IMR-90 (cell line): ENCODE results near the gene ZBTB38. TPM values are rescaled to one million over a fixed set of nuclear protein-coding genes. Genes with fewer than 3 reads are reported as not detected.
A peak's percentile ranks its signal among the peaks of the same experiment; 100 is the strongest.

Experiments used
- ATAC-seq: fragments of 200-7000 bp; cut with Tn5 transposase; 2 replicates; pipeline ENCODE4 v1.9.1; 2020; ENCODE audit warnings: low read depth, mild to moderate bottlenecking, moderate library complexity
- BruUV-seq: library from RNA; stranded (reverse); fragments of 400-500 nt; replicated peaks from 2 replicates; lab custom pipeline; 2021; lab: Mats Ljungman, UMichigan
- CTCF ChIA-PET: fragments of 300-600 bp; formaldehyde crosslinking; extraction: SDS; loops from one replicate; lab custom pipeline; 2021; ENCODE audit warnings: antibody characterized with exemption; lab: Yijun Ruan, JAX
- POLR2A ChIA-PET: fragments of 300-600 bp; sonication (Branson Sonifier 250); formaldehyde crosslinking; loops from one replicate; lab custom pipeline; 2022; ENCODE audit warnings: antibody characterized with exemption; ENCODE audit not compliant: unreplicated experiment; lab: Charles Lee
- DNase-seq: peaks from one replicate; pipeline ENCODE4 v3.0.0; 2013
- H2AFZ ChIP-seq: replicated peaks from 2 replicates; pipeline ENCODE3; 2013; ENCODE audit warnings: low read length, mild to moderate bottlenecking; ENCODE audit not compliant: poor library complexity
- H2AK5ac ChIP-seq: 2 replicates; pipeline ENCODE4 v1.6.1; 2013; ENCODE audit warnings: low read depth, low read length, inconsistent platforms
- H2AK9ac ChIP-seq: replicated peaks from 2 replicates; pipeline ENCODE3; 2013; ENCODE audit warnings: mild to moderate bottlenecking, low read depth, low read length, moderate library complexity; ENCODE audit not compliant: poor library complexity
- H2BK120ac ChIP-seq: 2 replicates; pipeline ENCODE4 v1.6.1; 2013; ENCODE audit warnings: low read depth, low read length, inconsistent platforms
- H2BK15ac ChIP-seq: 3 replicates; pipeline ENCODE4 v1.6.1; 2013; ENCODE audit warnings: low read depth, low read length, inconsistent platforms
- H2BK20ac ChIP-seq: 2 replicates; pipeline ENCODE4 v1.6.1; 2013; ENCODE audit warnings: low read depth, mild to moderate bottlenecking, inconsistent platforms, low read length, moderate library complexity
- H2BK5ac ChIP-seq: 2 replicates; pipeline ENCODE4 v1.6.1; 2013; ENCODE audit warnings: mild to moderate bottlenecking, low read depth, low read length, inconsistent platforms; ENCODE audit not compliant: poor library complexity, severe bottlenecking
- H3K14ac ChIP-seq: replicated peaks from 2 replicates; pipeline ENCODE4 v1.6.1; 2013; ENCODE audit warnings: low read depth, low read length, inconsistent platforms
- H3K18ac ChIP-seq: 2 replicates; pipeline ENCODE4 v1.6.1; 2013; ENCODE audit warnings: low read depth, low read length, control low read depth
- H3K23ac ChIP-seq: 2 replicates; pipeline ENCODE4 v1.6.1; 2013; ENCODE audit warnings: low read depth, low read length, inconsistent platforms
- H3K27ac ChIP-seq: 2 replicates; pipeline ENCODE4 v1.5.1; 2013; ENCODE audit warnings: mild to moderate bottlenecking, control low read depth, low read length; ENCODE audit not compliant: insufficient read depth
- H3K27me3 ChIP-seq: 2 replicates; pipeline ENCODE4 v1.6.1; 2013; ENCODE audit warnings: low read length; ENCODE audit not compliant: control insufficient read depth, insufficient read depth
- H3K36me3 ChIP-seq: 2 replicates; pipeline ENCODE4 v1.6.1; 2013; ENCODE audit warnings: low read length, mixed read lengths; ENCODE audit not compliant: control insufficient read depth, insufficient read depth
- H3K4ac ChIP-seq: 2 replicates; pipeline ENCODE4 v1.6.1; 2013; ENCODE audit warnings: low read depth, low read length, inconsistent platforms
- H3K4me1 ChIP-seq: 2 replicates; pipeline ENCODE4 v1.6.1; 2013; ENCODE audit warnings: low read length, mixed read lengths; ENCODE audit not compliant: control insufficient read depth, insufficient read depth
- H3K4me2 ChIP-seq: 2 replicates; pipeline ENCODE4 v1.6.1; 2013; ENCODE audit warnings: low read depth, mild to moderate bottlenecking, control low read depth, low read length, moderate library complexity
- H3K4me3 ChIP-seq: 2 replicates; pipeline ENCODE4 v1.5.1; 2013; ENCODE audit warnings: low read depth, mild to moderate bottlenecking, control low read depth, low read length, moderate library complexity; ENCODE audit not compliant: insufficient read depth
- H3K56ac ChIP-seq: 2 replicates; pipeline ENCODE4 v1.6.1; 2013; ENCODE audit warnings: low read length, inconsistent platforms; ENCODE audit not compliant: insufficient read depth; ENCODE audit errors: extremely low read depth
- H3K79me1 ChIP-seq, 2 experiments: 2 replicates each; pipeline ENCODE4 v1.6.1; 2013; ENCODE audit warnings: low read length in 2 of 2, inconsistent platforms in 1 of 2, low read depth in 1 of 2
- H3K9ac ChIP-seq: 2 replicates; pipeline ENCODE4 v1.6.1; 2013; ENCODE audit warnings: low read depth, low read length, control low read depth
- H3K9me1 ChIP-seq: 2 replicates; pipeline ENCODE4 v1.6.1; 2013; ENCODE audit warnings: low read length, inconsistent platforms; ENCODE audit not compliant: insufficient read depth
- H3K9me3 ChIP-seq: 2 replicates; pipeline ENCODE4 v1.6.1; 2013; ENCODE audit warnings: low read length; ENCODE audit not compliant: control insufficient read depth, insufficient read depth
- H4K20me1 ChIP-seq: 2 replicates; pipeline ENCODE4 v1.6.1; 2013; ENCODE audit warnings: low read length, inconsistent platforms; ENCODE audit not compliant: insufficient read depth
- H4K5ac ChIP-seq: 2 replicates; pipeline ENCODE4 v1.6.1; 2013; ENCODE audit warnings: mild to moderate bottlenecking, low read depth, low read length, control low read depth
- H4K8ac ChIP-seq, 2 experiments: 2 replicates each; pipeline ENCODE4 v1.6.1; 2013; ENCODE audit warnings: low read depth in 2 of 2, low read length in 2 of 2, control low read depth in 1 of 2, inconsistent platforms in 1 of 2
- H4K91ac ChIP-seq: 2 replicates; pipeline ENCODE4 v1.6.1; 2013; ENCODE audit warnings: low read depth, low read length, inconsistent platforms; ENCODE audit not compliant: insufficient read depth
- BHLHE40 ChIP-seq: fragments of 150-350 bp; IDR thresholded peaks from 2 replicates; pipeline ENCODE4 v1.6.1; 2016; ENCODE audit warnings: mild to moderate bottlenecking, low read depth, low read length
- CEBPB ChIP-seq: IDR thresholded peaks from 2 replicates; pipeline ENCODE4 v1.6.1; 2012; ENCODE audit warnings: low read depth, low read length, improper control_type of control experiment
- CHD1 ChIP-seq: IDR thresholded peaks from 2 replicates; pipeline ENCODE4 v1.6.1; 2012; ENCODE audit warnings: low read depth, low read length, improper control_type of control experiment
- ELK1 ChIP-seq: fragments of 150-350 bp; IDR thresholded peaks from 2 replicates; pipeline ENCODE4 v1.6.1; 2016; ENCODE audit warnings: low read depth, mild to moderate bottlenecking, low read length, moderate library complexity, borderline replicate concordance
- FOS ChIP-seq: fragments of 150-350 bp; IDR thresholded peaks from 2 replicates; pipeline ENCODE4 v1.6.1; 2016; ENCODE audit warnings: low read depth, low read length
- MAFK ChIP-seq: IDR thresholded peaks from 2 replicates; pipeline ENCODE4 v1.6.1; 2012; ENCODE audit warnings: low read depth, low read length, improper control_type of control experiment
- MAZ ChIP-seq: IDR thresholded peaks from 2 replicates; pipeline ENCODE4 v1.6.1; 2012; ENCODE audit warnings: low read depth, mild to moderate bottlenecking, low read length, improper control_type of control experiment, moderate library complexity, borderline replicate concordance
- MXI1 ChIP-seq: IDR thresholded peaks from 2 replicates; pipeline ENCODE4 v1.6.1; 2012; ENCODE audit warnings: low read depth, mild to moderate bottlenecking, low read length, moderate library complexity, borderline replicate concordance
- NFE2L2 ChIP-seq: fragments of 150-350 bp; IDR thresholded peaks from 2 replicates; pipeline ENCODE4 v1.6.1; 2016; ENCODE audit warnings: low read depth, mild to moderate bottlenecking, low read length
- POLR2A ChIP-seq: IDR thresholded peaks from 2 replicates; pipeline ENCODE4 v1.6.1; 2012; ENCODE audit warnings: mild to moderate bottlenecking, low read depth, low read length
- RAD21 ChIP-seq: IDR thresholded peaks from 2 replicates; pipeline ENCODE4 v1.6.1; 2012; ENCODE audit warnings: low read length, improper control_type of control experiment
- RCOR1 ChIP-seq: IDR thresholded peaks from 2 replicates; pipeline ENCODE4 v1.6.1; 2012; ENCODE audit warnings: mild to moderate bottlenecking, low read length, improper control_type of control experiment; ENCODE audit not compliant: insufficient replicate concordance
- RFX5 ChIP-seq: IDR thresholded peaks from 2 replicates; pipeline ENCODE4 v1.8.0; 2012; ENCODE audit warnings: low read depth, mild to moderate bottlenecking, low read length, moderate library complexity
- SMC3 ChIP-seq: fragments of 150-350 bp; IDR thresholded peaks from 2 replicates; pipeline ENCODE4 v1.6.1; 2016; ENCODE audit warnings: low read depth, mild to moderate bottlenecking, antibody characterized with exemption, low read length, moderate library complexity
- USF2 ChIP-seq: fragments of 150-350 bp; IDR thresholded peaks from 2 replicates; pipeline ENCODE4 v1.6.1; 2017; ENCODE audit warnings: mild to moderate bottlenecking, antibody characterized with exemption, low read length, low read depth
- WGBS, 2 experiments: methylation state at CpG; one replicate each; pipeline versions ENCODE4 v1.1.5 to v1.1.7; 2013; ENCODE audit warnings: missing lambda C conversion rate in 2 of 2; ENCODE audit not compliant: insufficient read length in 1 of 2; ENCODE audit errors: extremely low coverage in 2 of 2; 5-methylcytosine and 5-hydroxymethylcytosine counted together
- dilution Hi-C: fragments of 300-500 bp; cut with HindIII; formaldehyde crosslinking; loops from one replicate; pipeline ENCODE4 v1.14.3; 2018; ENCODE audit warnings: low sequenced_read_pairs; ENCODE audit not compliant: unreplicated experiment
- in situ Hi-C: fragments of 300-500 bp; cut with MboI; formaldehyde crosslinking; loops from 3 replicates; pipeline ENCODE4 v1.14.3; 2019; ENCODE audit warnings: low sequenced_read_pairs, inconsistent platforms, mixed read lengths
- intact Hi-C: fragments of 100-400 bp; cut with micrococcal nuclease; formaldehyde crosslinking; loops from 2 replicates; pipeline ENCODE4 v1.10.0; 2022
- polyA plus RNA-seq, 3 experiments: library from polyadenylated mRNA; depleted of rRNA; stranded (reverse); fragments of >200 nt; gene quantifications; 2 replicates each; pipeline ENCODE4 v1.2.3, GENCODE V29; 2012; ENCODE audit warnings: low replicate concordance in 1 of 3
- total RNA-seq: library from RNA; depleted of rRNA; stranded (reverse); fragments of >200 nt; gene quantifications from 2 replicates; pipeline ENCODE4 v1.2.3, GENCODE V29; 2012

Gene ZBTB38
- total and polyA plus RNA-seq, 2 of the 4 experiments (the other 2 are of a cell fraction): 44.9 to 274 TPM

- no CpG with 5 or more reads among the region's 5 CpGs for WGBS, 2 experiments
- H2BK15ac ChIP-seq: peak overlapping the region; percentile 69; the same call in 2 of the 3 replicates
- H3K4ac ChIP-seq: peak overlapping the region; percentile 88
- peak overlapping the region; percentile 84 for H2AK5ac ChIP-seq
- peak overlapping the region; percentile 68 for H3K9ac ChIP-seq
- no peaks in the 10 kb centered on the region for H3K9me3 ChIP-seq
- POLR2A ChIA-PET: interaction anchor here (0.6 to 2.2 kb wide), 6 partner anchors 14 to 24 kb away, joined by 3 to 5 read pairs (median 3); partner anchors contain the start of gene ZBTB38
- peak overlapping the region; percentile 82 for H3K4me2 ChIP-seq
- H4K8ac ChIP-seq: peak overlapping the region; percentile 32 to 90; a peak in 3 of 4 replicates
- peaks cover 8% of the 10 kb centered on the region; the same call in 1 of the 2 replicates for H3K9me1 ChIP-seq
- peak overlapping the region; percentile 71 for H2AK9ac ChIP-seq
- H2BK5ac ChIP-seq: peak overlapping the region; percentile 91
- peak overlapping the region; percentile 78 for H3K27ac ChIP-seq
- in situ Hi-C loops: no loop called here
- H3K56ac ChIP-seq: peak overlapping the region; percentile 75
- peak overlapping the region; percentile 67 for H3K18ac ChIP-seq
- intact Hi-C loops: loop anchor here (2.0 kb wide), 1 partner anchor 14 kb away; no protein-coding TSS in a partner anchor
- H3K27me3 ChIP-seq: no peaks in the 10 kb centered on the region
- H3K36me3 ChIP-seq: peaks cover 11% of the 10 kb centered on the region
- peak overlapping the region; percentile 98 for H4K91ac ChIP-seq
- H4K5ac ChIP-seq: peak overlapping the region; percentile 58
- peaks cover 25 to 63% of the 10 kb centered on the region in 2 experiments for H3K79me1 ChIP-seq
- H2BK20ac ChIP-seq: peak overlapping the region; percentile 63
- H3K4me3 ChIP-seq: peak overlapping the region; percentile 44
- CTCF ChIA-PET: interaction anchor here (0.6 to 2.1 kb wide), 4 partner anchors 26 to 1012 kb away, joined by 3 to 8 read pairs (median 4); no protein-coding TSS in a partner anchor
- H2BK120ac ChIP-seq: peak overlapping the region; percentile 91
- H4K20me1 ChIP-seq: no peaks in the 10 kb centered on the region
- dilution Hi-C loops: no loop called here
- H3K23ac ChIP-seq: peak overlapping the region; percentile 80
- peak; percentile 83 for DNase-seq
- no TSS peak for BruUV-seq
- H2AFZ ChIP-seq: peak overlapping the region; percentile 27
- H3K14ac ChIP-seq: peak overlapping the region; percentile 66
- H3K4me1 ChIP-seq: peaks cover 20% of the 10 kb centered on the region
- ATAC-seq: peak; percentile 45
- TF ChIP-seq USF2 (no peak), RFX5 (no peak), FOS (no peak), NFE2L2 (no peak), MXI1 (0 out of 2 replicates have a peak, but pooled peaks have one; percentile 16), RAD21 (no peak), CHD1 (no peak), RCOR1 (no peak), MAFK (no peak), SMC3 (no peak), POLR2A (peak; percentile 69), MAZ (no peak), CEBPB (peak; percentile 87), ELK1 (no peak), BHLHE40 (no peak)
Observed at GRCh38 chr3:141386611-141387111, 18.4 kb downstream of the ZBTB38 start.
